Endothelial cell of umbilical vein (primary cell): ENCODE measurements around the gene CRYGN.

Source experiments
- JUN ChIP-seq: IDR thresholded peaks from 2 replicates; pipeline ENCODE4 v1.6.1; 2011; ENCODE audit warnings: borderline replicate concordance, low read depth; ENCODE audit not compliant: insufficient read length, insufficient read depth
- POLR2A ChIP-seq: IDR thresholded peaks from 2 replicates; pipeline ENCODE4 v1.6.1; 2012; ENCODE audit warnings: low read depth, mild to moderate bottlenecking, control low read depth, low read length
- POLR2AphosphoS5 ChIP-seq: IDR thresholded peaks from 2 replicates; pipeline ENCODE4 v1.6.1; 2012; ENCODE audit warnings: low read depth, mild to moderate bottlenecking, control low read depth, low read length, moderate library complexity; ENCODE audit not compliant: insufficient read depth
- TF ChIP-seq, protein P1 (sequence below), 2 donors: IDR thresholded peaks; 1 replicate in 1 of 2; 2 replicates in 1 of 2; pipeline ENCODE4 v1.5.1; 2011; ENCODE audit warnings: low read length in 2 of 2, mild to moderate bottlenecking in 2 of 2, moderate library complexity in 2 of 2, control low read depth in 1 of 2, inconsistent platforms in 1 of 2, low read depth in 1 of 2; ENCODE audit not compliant: insufficient read depth in 1 of 2; ENCODE audit errors: extremely low read depth in 1 of 2
- TF ChIP-seq, protein P2 (sequence below): IDR thresholded peaks from 2 replicates; pipeline ENCODE4 v1.6.1; 2011; ENCODE audit not compliant: insufficient read depth, insufficient read length

DNA sequence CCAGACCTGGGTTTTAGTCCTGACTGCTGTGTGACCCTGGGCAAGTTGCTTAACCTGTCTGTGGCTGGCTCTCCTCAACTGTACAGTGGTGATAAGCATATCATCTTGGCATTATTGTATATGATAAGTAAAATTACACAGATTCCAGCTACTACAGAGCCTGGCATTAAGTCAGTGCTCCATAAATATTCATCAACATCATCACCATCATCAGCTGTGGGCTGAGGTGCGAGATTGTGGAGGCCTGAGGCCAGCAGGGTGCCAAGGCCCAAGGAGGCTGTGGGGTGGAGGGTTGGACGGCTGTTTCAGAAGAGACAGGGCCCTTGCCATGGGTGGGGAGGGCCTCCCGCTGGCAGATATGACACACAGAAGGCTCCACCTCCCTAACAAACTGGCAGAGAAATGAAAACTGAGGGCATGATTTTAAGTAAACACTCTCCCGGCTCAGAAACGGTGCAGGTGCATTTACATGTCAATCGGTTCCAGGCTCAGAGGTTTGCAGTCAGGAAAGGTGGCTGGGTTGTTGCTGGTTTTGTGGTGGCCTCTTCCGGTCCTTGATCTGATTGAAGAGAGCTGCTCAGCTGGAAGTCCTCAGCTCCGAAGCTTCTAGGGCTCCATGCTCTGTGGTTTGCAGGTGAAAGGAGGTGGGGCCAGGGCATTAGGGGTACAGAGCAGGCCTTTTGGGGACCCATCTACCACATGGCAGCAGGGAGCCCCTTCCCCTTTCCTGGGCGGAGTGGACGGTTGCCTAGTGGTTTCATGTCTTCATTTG lies 10.2 kb downstream of the CRYGN start:
- TF ChIP-seq, protein P1, sequence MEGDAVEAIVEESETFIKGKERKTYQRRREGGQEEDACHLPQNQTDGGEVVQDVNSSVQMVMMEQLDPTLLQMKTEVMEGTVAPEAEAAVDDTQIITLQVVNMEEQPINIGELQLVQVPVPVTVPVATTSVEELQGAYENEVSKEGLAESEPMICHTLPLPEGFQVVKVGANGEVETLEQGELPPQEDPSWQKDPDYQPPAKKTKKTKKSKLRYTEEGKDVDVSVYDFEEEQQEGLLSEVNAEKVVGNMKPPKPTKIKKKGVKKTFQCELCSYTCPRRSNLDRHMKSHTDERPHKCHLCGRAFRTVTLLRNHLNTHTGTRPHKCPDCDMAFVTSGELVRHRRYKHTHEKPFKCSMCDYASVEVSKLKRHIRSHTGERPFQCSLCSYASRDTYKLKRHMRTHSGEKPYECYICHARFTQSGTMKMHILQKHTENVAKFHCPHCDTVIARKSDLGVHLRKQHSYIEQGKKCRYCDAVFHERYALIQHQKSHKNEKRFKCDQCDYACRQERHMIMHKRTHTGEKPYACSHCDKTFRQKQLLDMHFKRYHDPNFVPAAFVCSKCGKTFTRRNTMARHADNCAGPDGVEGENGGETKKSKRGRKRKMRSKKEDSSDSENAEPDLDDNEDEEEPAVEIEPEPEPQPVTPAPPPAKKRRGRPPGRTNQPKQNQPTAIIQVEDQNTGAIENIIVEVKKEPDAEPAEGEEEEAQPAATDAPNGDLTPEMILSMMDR (IDR thresholded peaks at IDR 0.05; ENCODE audit: extremely low read depth in 1 of 2, insufficient read depth in 1 of 2, low read depth in 1 of 2, low read length in 2 of 2): no peak
- TF ChIP-seq JUN (no peak), POLR2A (no peak), POLR2AphosphoS5 (no peak)
- TF ChIP-seq, protein P2, sequence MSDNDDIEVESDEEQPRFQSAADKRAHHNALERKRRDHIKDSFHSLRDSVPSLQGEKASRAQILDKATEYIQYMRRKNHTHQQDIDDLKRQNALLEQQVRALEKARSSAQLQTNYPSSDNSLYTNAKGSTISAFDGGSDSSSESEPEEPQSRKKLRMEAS: no peak
